NCI-H82 (cell line): ENCODE measurements around the gene FHDC1.

Source experiments
- DNase-seq: peaks from one replicate; lab custom pipeline; 2025; lab: John Stamatoyannopoulos, UW

The FHDC1 gene

GRCh38 chr4:152936446-152937335, 568 bp downstream of the FHDC1 start:
- DNase-seq, result peak; percentile 35

DNA sequence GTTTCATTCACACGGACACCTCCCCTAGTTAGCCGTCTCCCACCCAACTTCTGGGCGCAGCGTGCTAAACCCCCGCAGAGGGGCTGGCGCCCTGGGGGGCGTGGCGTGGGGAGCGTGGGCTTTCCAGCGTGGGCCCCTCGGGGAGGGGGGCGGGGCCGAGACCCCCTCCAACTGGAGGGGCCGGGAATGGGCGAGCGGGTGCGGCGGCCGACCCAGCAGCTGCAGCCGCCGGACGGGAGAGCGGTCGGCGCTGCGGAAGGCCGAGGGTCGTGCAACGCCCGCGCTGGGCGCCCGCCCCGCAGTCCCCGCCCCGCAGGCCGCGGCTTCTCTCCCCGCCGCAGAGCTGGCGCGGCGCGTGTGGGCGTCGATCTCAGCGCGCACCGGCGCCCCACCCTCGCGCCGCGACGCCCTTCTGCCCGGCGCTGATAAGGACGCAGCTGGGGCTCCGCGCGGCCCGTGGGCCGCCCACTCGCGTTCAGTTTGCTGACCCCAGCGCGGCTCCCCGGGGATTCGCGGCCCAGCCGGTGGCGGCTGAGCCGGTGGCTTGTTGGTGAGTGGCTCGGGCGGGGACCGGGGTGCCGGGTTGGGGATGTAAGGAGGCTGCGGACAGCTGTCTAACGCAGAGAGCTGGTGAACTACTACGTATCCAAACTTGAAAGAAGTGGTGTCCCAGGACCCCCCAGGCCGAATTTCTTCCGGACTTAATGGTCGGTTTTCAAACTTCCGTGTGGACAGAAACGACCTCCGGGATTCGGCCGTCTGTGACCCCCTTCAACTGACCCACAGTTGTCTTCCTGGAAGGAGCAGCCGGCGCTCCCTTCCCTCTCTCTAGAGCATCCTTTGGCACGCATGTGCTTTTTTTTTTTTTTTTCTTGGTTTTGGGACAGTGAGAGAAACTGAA, 1.5 kb downstream of the FHDC1 start:
- peak; percentile 23 for DNase-seq

GRCh38 chr4:152938237-152938947, 2.3 kb downstream of the FHDC1 start:
- no peak for DNase-seq

DNA sequence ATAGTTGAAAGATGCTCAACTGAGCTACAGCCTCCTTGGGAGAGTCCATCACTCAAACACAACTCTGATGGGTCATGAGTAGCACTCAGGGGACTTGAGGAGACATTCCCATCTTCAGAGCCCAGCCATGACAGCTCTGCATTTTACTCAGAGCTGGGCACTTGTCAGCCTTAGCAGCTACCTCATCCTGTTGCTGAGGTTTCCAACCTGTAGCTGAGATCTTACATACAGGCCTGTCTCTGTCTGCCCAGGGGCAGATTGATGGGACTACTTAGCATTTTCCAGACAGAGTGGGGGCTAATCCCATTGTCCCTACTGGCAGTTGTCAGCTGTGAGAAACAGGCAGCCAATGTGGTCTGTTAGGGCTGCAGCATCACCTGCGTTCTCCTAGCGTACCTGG, 3.5 kb downstream of the FHDC1 start:
- peak; percentile 85 for DNase-seq

GRCh38 chr4:152940461-152940860, 4.3 kb downstream of the FHDC1 start:
- no peak for DNase-seq

DNA sequence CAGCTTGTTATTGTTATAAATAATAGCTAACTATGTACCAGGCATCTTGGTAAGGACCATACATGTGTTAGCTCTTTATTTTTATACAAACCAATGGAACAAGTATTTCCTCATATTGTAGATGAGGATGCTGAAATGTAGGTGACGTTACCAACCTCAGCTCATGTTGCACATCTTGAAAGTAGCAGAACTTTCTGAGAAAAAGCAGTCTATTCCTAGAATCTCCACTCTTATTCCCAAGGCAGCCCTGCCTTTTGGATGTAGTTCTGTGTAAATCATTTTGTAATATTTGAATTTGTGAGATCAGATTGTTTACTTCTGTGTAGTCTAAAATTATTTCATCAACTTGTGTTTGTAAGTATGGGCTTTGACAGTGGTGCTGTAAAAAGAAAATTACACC, 5.3 kb downstream of the FHDC1 start:
- DNase-seq, result no peak

GRCh38 chr4:152942346-152942745, 6.2 kb downstream of the FHDC1 start:
- DNase-seq, result no peak

DNA sequence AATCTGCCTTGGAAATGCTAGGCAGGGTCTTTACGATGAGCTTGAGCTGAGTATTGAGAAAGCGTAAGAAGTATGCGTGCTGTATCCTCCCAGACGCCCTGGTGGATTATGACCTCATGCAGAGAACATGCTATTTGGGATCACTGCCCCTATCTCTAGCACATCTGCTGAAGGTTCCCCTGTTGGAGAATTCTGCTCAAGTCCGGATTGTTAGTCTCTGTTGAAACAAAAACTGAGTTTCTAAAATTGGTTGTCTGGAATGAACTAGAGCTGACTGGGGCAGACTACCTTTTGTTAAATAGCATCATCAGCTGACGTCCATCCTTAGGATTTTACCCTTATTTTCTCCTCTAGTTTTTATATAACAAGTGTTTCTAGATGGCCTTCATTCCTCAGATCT, 7.5 kb downstream of the FHDC1 start:
- no peak for DNase-seq

- DNase-seq, result no peak
These were observed 8.7 kb downstream of the FHDC1 start for GRCh38 chr4:152944666-152945320.

DNA sequence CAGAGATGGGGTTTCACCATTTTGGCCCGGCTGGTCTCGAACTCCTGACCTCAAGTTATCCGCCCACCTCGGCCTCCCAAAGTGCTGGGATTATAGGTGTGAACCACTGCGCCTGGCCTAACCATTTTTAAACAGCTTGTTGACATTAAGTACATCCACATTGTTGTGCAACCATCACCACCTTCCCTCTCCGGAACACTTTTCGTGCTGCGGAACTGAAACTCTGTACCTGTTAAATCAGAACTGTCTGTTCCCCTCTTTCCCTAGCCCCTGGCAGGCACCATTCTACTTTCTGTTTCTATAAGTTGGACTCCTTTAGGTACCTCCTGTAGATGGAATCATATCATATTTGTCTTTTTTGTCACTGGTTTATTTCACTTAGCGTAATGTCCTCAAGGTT, 9.5 kb downstream of the FHDC1 start:
- no peak for DNase-seq

- peak; percentile 58 for DNase-seq
These were observed 10.3 kb downstream of the FHDC1 start for GRCh38 chr4:152946446-152946845.

DNA sequence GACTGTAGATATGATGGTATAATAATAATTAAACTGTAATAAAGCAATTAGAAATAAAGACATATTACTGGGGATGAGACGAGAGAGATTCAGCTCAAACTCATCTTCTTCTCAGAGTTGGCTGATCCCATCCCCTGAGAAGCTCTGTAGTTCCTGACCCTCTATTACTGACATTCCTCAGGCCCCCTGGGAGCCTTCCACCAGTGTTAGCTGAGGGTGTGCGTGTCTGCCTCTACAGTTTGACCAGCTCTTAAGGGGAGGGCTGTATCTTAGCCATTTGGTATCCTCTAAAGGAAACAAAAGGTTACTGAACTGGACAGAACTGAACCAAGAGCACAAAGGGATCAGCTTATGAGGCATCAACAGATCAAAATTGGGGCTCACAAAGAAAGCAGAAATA, 11.2 kb downstream of the FHDC1 start:
- DNase-seq, result no peak

DNA sequence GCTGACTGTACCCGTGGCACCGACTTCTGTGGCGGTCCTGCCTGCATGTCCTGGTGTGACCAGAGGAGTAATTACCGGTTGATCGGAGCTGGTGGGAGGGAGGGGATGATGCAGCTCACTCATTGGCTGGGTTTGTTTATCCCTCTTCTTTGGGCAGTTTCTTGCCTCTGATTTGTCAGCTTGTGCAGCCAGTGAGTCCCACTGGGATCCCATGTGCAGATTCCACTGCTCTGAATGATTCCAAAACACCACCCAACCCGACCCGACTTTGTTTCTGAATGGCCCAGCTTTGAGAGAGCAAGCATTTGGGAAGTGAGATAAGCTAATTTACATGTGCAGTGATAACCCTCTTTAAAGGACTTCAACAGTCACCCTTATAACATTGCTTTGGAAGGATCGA, 13.8 kb downstream of the FHDC1 start:
- no peak for DNase-seq

DNA sequence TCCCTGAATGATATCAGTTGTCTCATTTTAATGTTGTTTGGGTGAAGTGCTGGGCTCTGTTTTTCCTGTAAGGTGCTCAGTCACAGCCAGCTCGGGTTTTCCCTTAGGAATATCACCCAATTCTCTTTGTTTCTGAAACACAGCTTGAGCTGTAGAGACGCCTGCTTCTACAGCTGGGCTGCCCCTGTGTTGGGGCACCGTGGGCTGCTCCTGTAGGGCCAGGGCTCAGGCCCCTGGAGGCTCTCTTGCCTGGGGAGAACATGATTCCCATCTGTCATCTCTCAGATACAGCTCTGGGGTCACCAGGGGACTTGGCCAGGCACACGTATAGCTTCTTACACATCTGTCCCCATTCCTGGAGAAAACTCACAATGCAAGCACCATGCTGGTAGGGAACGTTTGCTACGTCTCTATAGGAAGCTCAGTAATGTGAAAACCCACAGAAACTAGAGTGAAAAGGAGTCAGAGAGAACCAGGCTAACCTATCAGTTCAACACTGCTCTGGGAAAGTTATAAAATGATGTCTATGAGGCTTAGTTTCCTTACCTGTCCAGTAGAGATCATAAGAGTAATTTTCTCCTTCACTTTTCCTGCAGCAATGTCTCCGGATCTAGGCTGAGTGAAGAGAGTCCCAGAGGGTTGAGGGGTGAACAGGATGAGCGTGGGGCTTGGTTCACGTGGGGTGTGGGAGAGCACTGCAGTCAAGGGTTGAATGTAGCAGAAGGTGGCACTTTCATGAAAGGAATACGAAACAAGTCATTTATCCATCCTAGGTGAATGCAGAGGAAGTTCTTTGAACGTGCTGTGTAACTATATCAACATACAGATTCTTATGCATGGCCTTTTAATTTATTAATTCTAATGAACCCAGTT, 14.5 kb downstream of the FHDC1 start:
- DNase-seq, result peak; percentile 2

DNA sequence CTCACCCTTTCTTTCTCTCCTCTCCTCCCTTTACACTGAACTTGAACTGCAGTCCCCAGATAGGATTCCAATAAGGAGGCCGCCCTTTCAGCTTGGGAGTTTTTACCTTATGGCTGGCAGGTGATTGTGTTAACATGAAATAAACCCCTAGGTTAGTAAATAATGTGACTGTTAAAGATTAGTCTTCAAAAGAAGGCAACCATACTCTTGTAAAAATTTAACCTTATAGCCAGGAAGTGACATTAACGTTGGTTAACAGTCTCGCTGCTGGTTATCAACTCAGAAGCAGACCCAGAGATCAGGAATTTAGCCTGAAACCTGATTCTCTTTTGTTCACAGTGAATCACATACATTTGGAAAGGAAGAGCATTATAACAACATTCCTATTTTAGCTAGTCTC, 15.2 kb downstream of the FHDC1 start:
- no peak for DNase-seq

GRCh38 chr4:152953514-152953913, 17.4 kb downstream of the FHDC1 start:
- no peak for DNase-seq

DNA sequence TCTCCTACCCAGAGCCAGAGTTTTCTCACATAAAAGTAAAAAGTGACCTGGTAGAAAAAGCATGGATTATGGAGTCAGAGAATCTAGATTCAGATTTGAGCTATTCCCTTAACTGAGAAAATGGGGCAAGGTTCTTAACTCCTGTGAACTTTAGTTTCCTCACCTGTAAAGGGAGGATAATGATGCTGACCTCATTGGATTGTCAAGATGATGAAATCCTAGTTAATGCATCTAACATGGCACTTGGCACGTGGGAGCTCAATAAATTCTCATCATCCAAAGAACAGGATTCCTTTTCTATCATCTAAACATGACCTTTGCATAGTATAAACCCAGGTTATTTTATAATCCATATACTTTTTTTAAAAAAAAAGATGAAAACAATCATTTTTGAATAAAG, 18.6 kb downstream of the FHDC1 start:
- DNase-seq, result no peak

GRCh38 chr4:152956147-152956546, 20.0 kb downstream of the FHDC1 start:
- DNase-seq, result no peak

DNA sequence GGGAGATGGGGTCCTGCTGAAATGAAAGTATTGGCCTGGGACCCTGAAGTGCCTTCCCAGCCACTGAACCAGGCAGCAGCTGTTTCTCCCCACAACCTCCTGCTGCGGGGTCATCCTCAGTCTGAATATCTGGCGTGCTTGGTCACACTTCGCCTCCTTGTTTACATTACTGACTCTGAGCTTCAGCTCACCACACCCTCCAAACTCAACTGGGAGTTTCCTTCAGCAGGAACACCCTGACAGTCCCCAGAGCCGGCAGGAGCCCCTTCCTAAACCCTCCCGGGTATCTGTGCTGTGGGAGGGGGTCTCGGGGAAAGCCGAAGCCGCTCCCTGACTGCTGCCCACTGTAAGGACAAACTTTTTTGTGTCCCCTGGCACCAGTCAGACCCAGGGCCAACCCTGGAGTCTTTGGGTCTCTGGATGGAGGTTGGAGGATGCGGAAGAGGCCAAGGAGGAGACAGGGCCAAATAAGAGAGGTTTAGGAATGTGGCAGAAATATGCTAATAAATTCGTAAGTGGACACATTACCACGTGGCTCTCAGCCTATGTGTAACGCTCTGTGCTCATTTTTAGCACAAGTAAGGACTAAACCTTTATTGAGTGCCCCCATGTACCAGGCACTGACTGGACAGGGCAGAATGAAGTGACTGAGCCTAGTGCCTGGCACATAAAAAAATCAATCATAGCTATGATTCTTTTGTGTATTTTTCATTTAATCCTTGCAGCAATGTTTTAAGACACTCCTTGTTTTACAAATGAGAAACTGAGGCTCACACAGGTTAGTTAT, 20.7 kb downstream of the FHDC1 start:
- DNase-seq, result no peak
